A673 (cell line): Measurements from ENCODE around the gene ADGRL2. TPM values are rescaled to one million over a fixed set of nuclear protein-coding genes. Genes with fewer than 3 reads are reported as not detected.

Experiments used
- BruUV-seq: library from RNA; stranded (reverse); fragments of 400-500 nt; replicated peaks from 2 replicates; lab custom pipeline; 2021; lab: Mats Ljungman, UMichigan
- CTCF ChIA-PET: fragments of 300-600 bp; sonication (Branson Sonifier 250); formaldehyde crosslinking; loops from one replicate; lab custom pipeline; 2022; ENCODE audit warnings: antibody characterized with exemption; lab: Charles Lee
- POLR2A ChIA-PET: fragments of 300-600 bp; sonication (Branson Sonifier 250); formaldehyde crosslinking; loops from one replicate; lab custom pipeline; 2022; ENCODE audit warnings: antibody characterized with exemption; ENCODE audit not compliant: low non-redundant PET; lab: Charles Lee
- DNase-seq: peaks from one replicate; pipeline ENCODE4 v3.0.0-alpha.2; 2015; ENCODE audit warnings: low spot score
- H3K27ac ChIP-seq: fragments of 200-600 bp; sonication (generic); 2 replicates; pipeline ENCODE4 v1.5.1; 2016; ENCODE audit warnings: mixed run types, low read depth, mild to moderate bottlenecking, mixed read lengths, antibody characterized with exemption, low read length; ENCODE audit not compliant: poor library complexity, severe bottlenecking
- H3K27me3 ChIP-seq: fragments of 200-600 bp; sonication (generic); replicated peaks from 2 replicates; pipeline ENCODE4 v1.6.1; 2017; ENCODE audit warnings: mixed run types, low read depth, mild to moderate bottlenecking, mixed read lengths, antibody characterized with exemption, low read length; ENCODE audit not compliant: insufficient read depth, poor library complexity
- H3K36me3 ChIP-seq: fragments of 200-600 bp; sonication (generic); 2 replicates; pipeline ENCODE4 v1.6.1; 2016; ENCODE audit warnings: mixed run types, mild to moderate bottlenecking, mixed read lengths, antibody characterized with exemption, low read length; ENCODE audit not compliant: insufficient read depth, poor library complexity, severe bottlenecking
- H3K4me1 ChIP-seq: fragments of 200-600 bp; sonication (generic); 2 replicates; pipeline ENCODE4 v1.6.1; 2017; ENCODE audit warnings: mixed run types, mild to moderate bottlenecking, mixed read lengths, antibody characterized with exemption, low read length; ENCODE audit not compliant: insufficient read depth, poor library complexity, severe bottlenecking
- H3K4me3 ChIP-seq: fragments of 200-600 bp; sonication (generic); 2 replicates; pipeline ENCODE4 v1.5.1; 2016; ENCODE audit warnings: low read depth, mixed run types, mild to moderate bottlenecking, mixed read lengths, low read length; ENCODE audit not compliant: poor library complexity, severe bottlenecking
- H3K9me3 ChIP-seq: fragments of 200-600 bp; sonication (generic); 2 replicates; pipeline ENCODE4 v1.6.1; 2016; ENCODE audit warnings: mixed run types, low read depth, mild to moderate bottlenecking, mixed read lengths, antibody characterized with exemption, low read length; ENCODE audit not compliant: poor library complexity, severe bottlenecking
- CTCF ChIP-seq: fragments of 300-800, 200-600 bp; sonication (generic); conservative IDR thresholded peaks from 2 replicates; pipeline ENCODE4 v1.5.1; 2017; ENCODE audit warnings: low read depth, mild to moderate bottlenecking, antibody characterized with exemption, low read length, moderate library complexity, mixed read lengths
- EZH2 ChIP-seq: fragments of 200-600 bp; sonication (generic); IDR thresholded peaks from 2 replicates; pipeline ENCODE4 v1.6.1; 2017; ENCODE audit warnings: borderline replicate concordance, low read depth, mild to moderate bottlenecking, mixed read lengths, antibody characterized with exemption, low read length; ENCODE audit not compliant: poor library complexity, severe bottlenecking
- intact Hi-C: fragments of 100-400 bp; cut with micrococcal nuclease; formaldehyde crosslinking; loops from one replicate; pipeline ENCODE4 v1.10.0; 2022; ENCODE audit not compliant: unreplicated experiment
- total RNA-seq: library from RNA; stranded (reverse); gene quantifications from 2 replicates; pipeline ENCODE4 v1.2.3, GENCODE V29; 2021

Gene ADGRL2
- total RNA-seq, 1 experiment from 2014 or later, result 1.5 TPM

GRCh38 chr1:81809808-81810207 is 9.1 kb downstream of the ADGRL2 start:
- no peak overlapping the region for H3K4me3 ChIP-seq
- no peak for DNase-seq
- BruUV-seq, result no TSS peak
- H3K4me1 ChIP-seq, result no peaks in the 10 kb centered on the region
- TF ChIP-seq EZH2, result no peak
- ChIA-PET CTCF (no interaction called here), POLR2A (no interaction called here)
- H3K27me3 ChIP-seq, result peaks cover 68% of the 10 kb centered on the region
- no peak overlapping the region for H3K27ac ChIP-seq
- intact Hi-C loops, result no loop called here
- no peaks in the 10 kb centered on the region for H3K9me3 ChIP-seq
- H3K36me3 ChIP-seq, result no peaks in the 10 kb centered on the region

- CTCF ChIA-PET, result no interaction called here
- POLR2A ChIA-PET, result no interaction called here
- BruUV-seq, result no TSS peak
- Histone ChIP-seq H3K27me3 (peaks cover 52% of the 10 kb centered on the region), H3K4me3 (no peak overlapping the region), H3K27ac (no peak overlapping the region), H3K9me3 (no peaks in the 10 kb centered on the region), H3K4me1 (no peaks in the 10 kb centered on the region), H3K36me3 (no peaks in the 10 kb centered on the region)
- intact Hi-C loops, result no loop called here
- DNase-seq, result no peak
- TF ChIP-seq EZH2, result no peak
- peak; percentile 33; the same call in 1 of the 2 replicates for TF ChIP-seq CTCF
Observed at GRCh38 chr1:81811757-81812371, 11.1 kb downstream of the ADGRL2 start.

- no peak overlapping the region for H3K27ac ChIP-seq
- POLR2A ChIA-PET, result no interaction called here
- no TSS peak for BruUV-seq
Observed at GRCh38 chr1:81812712-81813111, 12.0 kb downstream of the ADGRL2 start.

More at GRCh38 chr1:81812712-81813111, 12.0 kb downstream of the ADGRL2 start:
- intact Hi-C loops, result no loop called here
- no peak overlapping the region for H3K4me3 ChIP-seq
- CTCF ChIA-PET, result no interaction called here
- peaks cover 44% of the 10 kb centered on the region for H3K27me3 ChIP-seq
- H3K4me1 ChIP-seq, result no peaks in the 10 kb centered on the region
- DNase-seq, result no peak
- TF ChIP-seq EZH2 (no peak), CTCF (no peak)
- no peaks in the 10 kb centered on the region for H3K36me3 ChIP-seq
- no peaks in the 10 kb centered on the region for H3K9me3 ChIP-seq
